ENCODE measurements around the gene DHX57.

DHX57 gene, protein sequence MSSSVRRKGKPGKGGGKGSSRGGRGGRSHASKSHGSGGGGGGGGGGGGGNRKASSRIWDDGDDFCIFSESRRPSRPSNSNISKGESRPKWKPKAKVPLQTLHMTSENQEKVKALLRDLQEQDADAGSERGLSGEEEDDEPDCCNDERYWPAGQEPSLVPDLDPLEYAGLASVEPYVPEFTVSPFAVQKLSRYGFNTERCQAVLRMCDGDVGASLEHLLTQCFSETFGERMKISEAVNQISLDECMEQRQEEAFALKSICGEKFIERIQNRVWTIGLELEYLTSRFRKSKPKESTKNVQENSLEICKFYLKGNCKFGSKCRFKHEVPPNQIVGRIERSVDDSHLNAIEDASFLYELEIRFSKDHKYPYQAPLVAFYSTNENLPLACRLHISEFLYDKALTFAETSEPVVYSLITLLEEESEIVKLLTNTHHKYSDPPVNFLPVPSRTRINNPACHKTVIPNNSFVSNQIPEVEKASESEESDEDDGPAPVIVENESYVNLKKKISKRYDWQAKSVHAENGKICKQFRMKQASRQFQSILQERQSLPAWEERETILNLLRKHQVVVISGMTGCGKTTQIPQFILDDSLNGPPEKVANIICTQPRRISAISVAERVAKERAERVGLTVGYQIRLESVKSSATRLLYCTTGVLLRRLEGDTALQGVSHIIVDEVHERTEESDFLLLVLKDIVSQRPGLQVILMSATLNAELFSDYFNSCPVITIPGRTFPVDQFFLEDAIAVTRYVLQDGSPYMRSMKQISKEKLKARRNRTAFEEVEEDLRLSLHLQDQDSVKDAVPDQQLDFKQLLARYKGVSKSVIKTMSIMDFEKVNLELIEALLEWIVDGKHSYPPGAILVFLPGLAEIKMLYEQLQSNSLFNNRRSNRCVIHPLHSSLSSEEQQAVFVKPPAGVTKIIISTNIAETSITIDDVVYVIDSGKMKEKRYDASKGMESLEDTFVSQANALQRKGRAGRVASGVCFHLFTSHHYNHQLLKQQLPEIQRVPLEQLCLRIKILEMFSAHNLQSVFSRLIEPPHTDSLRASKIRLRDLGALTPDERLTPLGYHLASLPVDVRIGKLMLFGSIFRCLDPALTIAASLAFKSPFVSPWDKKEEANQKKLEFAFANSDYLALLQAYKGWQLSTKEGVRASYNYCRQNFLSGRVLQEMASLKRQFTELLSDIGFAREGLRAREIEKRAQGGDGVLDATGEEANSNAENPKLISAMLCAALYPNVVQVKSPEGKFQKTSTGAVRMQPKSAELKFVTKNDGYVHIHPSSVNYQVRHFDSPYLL (N-terminal part only)

DNA sequence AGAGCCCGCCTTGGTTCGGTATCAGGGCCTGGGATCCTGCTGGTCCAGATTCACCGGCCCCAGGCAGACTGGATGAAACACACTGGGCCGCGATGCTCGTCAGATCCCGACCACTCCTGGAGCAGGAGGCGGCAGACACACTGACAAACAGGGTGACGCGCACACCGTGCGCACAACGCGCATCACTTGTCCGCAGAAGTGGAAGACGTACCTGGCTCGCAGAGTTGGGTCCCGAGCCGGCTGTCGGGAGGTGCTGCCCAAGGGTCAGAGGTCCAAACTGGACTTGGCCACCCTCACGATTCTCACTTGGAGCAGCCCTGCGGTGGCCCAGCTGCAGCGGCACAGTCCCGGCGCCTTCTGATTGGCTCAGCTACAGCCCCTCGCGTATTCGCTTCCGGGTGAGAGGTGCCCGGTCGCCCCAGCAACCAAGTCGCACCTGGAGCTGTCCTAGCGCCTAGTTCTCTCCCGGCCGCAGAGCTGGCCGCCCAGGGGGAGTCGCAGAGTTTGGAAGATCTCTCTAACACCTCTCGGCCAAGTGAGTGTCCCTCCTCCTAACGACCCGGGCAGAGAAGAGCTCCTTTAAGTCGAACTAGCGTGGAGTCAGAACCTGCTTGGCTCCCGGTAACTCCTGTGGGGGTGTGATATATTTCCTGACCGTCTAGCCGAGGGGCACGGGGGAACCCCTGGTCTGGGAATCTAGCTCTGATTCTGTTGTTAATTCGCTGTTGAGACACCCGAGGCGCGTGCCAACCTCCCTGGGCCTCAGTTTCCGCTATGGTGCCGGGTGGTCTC, at the start of gene DHX57, which contains the start of gene MORN2:
TSS of gene DHX57 (minus strand) at position 359 of the 792 bp plus-strand sequence. CDS start 7,529 bp downstream, outside the sequence.
TSS of gene MORN2 (plus strand) at position 401 of the 792 bp plus-strand sequence.
- DNase-seq = peak; percentile 89

DNA sequence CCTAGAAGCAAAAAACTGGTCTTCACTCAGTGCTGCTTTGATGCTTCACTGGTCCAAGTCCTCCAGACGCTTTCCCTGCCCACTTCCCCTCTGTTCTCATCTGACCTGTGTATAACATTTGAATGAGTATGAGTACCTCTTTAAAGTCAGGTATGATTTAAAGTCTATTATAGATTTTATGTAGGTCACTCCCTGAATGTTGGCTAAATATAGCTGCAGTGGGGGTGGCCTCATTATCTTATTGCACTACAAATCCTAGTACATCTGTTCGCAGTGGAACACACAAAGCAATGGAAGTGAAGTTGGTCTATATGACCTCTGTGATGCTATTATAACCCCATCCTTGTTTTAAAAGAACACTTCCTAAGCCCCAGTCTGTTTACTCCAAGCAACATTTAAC, 47.2 kb upstream of the DHX57 start:
- DNase-seq = no peak

DNA sequence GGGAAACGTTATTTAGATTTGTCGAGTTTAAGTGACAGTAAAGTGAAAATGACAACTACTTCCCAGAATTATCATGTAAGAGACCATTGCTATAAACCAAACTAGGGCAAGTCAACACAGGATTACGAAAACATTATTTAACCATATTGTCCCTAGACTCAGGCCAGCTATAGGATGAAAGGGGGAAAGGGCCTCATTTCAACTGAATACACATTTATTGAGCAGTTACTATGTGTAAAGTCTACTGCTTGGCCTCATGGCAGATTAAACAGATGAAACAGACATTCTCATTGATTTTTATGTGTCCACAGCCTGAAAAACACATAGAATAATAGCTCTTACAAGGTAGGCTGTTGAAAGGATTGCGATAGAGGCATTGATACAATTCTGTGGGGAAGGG, 46.7 kb upstream of the DHX57 start:
- no peak for DNase-seq

DNA sequence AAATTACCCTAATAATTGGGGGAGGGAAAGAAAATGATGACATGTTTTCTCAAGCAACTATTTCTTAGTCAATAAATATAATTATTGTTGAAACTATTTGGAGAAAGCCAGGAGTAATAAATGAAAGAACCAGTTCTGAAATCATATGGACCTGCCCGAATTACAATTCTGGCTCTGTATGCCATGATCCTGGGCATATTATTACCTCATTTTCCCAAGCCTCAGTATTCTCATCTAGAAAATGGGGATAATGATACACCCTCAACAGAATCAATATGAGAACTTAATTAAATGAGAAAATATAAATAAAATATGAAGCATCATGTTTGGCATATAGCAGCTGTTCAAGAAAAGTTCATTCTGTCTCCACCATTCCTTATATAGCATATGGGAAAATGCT, 36.9 kb upstream of the DHX57 start:
- DNase-seq = no peak

DNA sequence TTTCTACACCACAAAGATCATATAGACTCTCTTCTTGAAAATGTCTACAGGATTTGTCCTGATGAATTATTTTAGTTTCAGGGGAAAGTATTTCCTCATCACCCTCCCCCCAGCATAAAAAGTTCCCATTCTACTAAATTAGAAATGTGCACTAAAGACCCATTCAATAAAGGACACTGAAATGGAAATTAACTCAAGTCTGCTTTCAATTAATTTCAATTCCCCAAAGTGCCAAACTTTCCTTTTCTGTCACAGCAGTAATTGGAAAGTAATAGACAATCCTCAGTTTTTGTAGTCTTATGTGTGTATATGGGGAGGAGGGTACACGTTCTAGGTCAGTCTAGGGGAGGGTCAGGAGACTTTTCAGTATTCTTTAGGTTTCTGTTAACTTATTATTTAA, 35.5 kb upstream of the DHX57 start:
- DNase-seq = no peak

DNA sequence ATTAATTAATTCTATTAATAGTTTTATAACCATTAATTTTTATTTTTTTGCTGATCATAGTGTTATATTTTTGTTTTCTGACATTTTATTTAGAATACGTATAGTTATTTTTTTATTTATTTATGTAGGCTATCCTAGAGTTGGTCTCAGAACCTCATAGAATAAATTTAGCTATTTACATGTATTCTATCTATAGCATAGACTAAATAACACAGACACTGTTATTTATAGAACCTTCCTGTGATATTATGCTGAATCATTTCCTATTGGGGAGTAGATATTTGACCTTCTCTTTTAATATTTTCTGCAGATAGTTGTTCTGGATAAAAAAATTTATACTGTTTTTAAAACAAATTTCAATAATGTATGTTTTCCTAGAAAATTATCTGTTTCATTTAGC, 34.1 kb upstream of the DHX57 start:
- no peak for DNase-seq

DNA sequence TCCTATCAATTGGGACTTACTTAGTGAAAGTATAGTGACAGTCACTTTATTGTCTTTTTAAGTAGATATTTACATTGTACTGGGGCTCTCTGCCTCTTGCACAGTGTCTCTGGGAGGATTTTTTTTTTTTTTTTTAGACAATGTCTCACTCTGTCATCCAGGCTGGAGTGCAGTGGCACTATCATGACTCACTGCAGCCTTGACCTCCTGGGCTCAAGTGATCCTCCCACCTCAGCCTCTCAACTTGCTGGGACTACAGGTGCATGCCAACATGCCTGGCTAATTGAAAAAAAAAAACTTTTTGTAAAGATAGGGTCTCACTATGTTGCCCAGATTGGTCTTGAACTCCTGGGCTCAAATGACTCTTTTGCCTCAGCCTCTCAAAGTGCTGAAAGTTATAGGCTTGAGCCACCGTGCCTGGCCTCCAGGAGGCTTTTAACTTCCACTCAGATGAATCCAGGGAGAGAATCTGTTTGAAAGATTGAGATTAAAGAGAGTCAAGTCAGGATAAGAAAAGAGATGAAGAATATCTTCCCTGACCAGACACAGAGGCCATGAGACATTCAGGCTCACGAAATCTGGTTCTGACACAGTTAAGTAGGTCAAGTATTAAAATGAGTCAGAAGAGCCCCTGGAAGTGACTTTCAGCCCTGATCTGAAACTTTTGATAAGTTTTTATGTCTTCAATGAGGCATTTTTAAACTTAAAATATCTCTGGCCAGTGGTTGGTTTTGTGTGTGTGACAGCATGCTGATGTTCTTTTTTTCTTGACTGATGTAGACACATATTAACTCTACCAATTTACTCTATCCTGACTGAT, 32.2 kb upstream of the DHX57 start:
- DNase-seq = no peak

DNA sequence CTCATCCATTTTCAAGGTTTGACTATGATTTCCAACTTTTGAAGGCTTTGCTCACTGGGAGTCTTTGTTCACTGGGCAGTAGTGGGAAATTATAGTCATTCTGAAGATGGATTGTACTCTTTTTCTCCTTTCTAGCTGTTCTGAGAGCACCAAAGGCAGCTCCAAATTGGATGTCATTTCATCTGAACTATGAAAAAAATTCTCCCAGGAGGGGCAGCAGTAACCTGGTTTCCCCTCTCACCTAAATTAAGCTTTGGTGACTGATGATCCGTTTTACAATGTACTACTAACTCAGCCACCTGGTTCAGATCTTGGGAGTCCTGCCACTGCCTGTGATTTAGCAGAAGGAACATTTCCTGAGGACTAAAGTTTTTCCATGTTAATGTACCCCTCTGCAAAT, 31.5 kb upstream of the DHX57 start:
- DNase-seq = no peak

DNA sequence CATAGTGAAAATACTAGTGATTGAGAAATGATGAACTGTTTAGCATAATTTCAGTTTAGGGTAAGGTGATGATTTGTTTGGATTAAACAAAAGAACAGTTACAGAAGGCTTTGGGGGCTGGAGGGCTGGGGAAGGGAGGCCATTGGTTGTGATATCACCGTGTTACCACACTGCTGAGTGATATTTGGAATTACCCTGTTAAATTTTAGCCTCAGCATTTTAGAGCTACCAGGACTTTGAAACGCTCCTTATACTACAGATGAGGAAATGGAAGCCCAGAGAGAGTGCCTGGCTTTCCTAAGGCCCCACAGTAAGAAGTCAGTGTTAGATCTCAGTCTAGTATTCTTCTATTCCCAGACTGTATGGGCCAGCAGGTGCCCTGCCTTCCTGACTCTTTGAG, 29.5 kb upstream of the DHX57 start:
- DNase-seq = no peak

DNA sequence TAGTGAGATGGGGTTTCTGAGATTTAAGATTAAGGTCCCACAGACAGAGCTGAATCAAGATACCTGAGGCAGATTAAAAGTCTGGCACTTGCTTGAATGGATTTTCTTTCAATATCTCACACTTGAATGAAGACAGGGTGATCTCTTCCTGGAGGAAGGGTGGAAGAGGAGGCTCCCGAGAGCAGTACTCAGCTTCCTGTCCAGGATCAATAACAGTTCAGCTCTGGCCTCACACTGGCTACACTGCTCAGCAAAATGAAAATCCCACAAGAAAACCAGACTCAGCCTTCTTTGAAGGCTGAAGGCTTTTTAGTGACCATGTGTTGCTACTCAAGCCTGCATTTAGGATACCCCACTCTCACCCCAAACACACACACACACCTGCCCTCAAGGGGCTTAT, 25.0 kb upstream of the DHX57 start:
- DNase-seq = no peak

DNA sequence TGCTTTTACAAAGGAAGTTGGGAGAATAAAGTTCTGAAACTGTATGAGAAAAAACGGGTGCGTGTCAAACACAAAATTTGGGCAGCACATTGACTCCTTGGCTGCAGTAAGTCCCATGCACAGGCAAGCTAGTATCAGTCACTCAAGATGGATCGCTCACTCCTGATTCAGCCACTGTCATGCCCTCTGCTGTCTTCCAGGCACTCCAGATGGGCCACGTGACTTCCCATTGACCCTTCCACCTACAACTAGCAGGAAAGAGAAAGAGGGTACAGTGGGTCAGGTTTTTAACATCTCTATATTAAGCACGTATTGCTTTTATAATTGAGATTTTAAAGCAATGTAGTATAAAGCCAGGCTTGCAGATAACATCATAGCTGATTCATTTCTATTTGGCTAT, 22.5 kb upstream of the DHX57 start:
- DNase-seq = no peak

DNA sequence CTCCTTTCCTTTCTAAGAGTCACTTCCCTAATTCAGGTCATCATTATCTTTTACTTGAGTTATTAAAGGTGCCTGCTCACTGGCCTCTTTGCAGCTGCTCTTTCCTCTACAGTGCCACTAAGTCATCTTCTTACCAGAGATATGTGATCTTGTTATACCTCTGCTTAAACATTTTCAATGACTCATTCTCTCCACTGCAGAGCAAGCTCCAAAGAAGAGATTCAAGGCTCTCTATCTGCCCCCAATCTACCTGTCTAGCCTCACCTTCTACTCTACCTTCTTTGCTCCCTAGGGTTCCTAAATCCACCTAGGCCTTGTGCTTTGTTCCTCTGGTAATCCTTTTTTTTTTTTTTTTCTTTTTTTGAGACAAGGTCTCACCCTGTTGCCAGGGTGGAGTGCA, 17.1 kb upstream of the DHX57 start:
- no peak for DNase-seq

DNA sequence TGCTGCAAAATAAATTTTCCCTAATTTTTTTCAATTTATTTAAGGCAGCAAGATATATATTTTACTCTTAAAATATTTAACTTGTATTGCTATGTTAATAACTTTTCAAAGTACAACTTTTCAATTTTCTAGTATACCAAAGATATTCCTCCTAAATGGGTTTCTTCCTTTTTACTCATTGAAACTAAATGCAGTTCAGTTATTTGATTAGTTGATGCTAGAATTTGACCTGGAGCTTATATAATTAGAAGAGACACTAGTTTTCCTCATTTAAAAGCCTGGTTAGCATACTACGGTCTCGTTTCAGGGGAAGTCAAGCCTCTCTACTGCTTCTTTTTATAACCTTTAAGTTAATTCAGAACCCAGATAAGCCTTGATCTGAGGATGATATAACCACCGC, 13.8 kb upstream of the DHX57 start, which contains the start of gene ARHGEF33:
TSS of gene ARHGEF33 (plus strand) at position 301 of the 400 bp plus-strand sequence. CDS start 29,573 bp downstream, outside the sequence.
- no peak for DNase-seq

DNA sequence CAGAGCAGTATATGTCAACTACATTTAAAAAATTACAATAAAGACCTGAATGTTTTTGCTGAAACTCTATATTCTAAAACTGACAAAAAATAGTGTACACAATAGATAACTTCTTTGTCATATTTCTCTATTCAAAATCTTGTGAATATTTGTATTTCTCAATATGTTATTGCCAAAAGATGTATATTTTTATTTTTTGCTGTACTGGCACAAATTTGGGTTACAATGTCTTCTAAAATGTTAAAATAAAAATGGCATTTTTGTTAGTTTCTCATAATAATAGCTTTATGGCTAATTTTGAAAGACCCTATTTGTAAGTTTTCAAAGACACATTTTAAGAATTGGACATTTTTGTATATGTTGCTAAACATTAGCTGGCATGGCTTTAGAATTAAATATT, 13.3 kb upstream of the DHX57 start:
- no peak for DNase-seq

DNA sequence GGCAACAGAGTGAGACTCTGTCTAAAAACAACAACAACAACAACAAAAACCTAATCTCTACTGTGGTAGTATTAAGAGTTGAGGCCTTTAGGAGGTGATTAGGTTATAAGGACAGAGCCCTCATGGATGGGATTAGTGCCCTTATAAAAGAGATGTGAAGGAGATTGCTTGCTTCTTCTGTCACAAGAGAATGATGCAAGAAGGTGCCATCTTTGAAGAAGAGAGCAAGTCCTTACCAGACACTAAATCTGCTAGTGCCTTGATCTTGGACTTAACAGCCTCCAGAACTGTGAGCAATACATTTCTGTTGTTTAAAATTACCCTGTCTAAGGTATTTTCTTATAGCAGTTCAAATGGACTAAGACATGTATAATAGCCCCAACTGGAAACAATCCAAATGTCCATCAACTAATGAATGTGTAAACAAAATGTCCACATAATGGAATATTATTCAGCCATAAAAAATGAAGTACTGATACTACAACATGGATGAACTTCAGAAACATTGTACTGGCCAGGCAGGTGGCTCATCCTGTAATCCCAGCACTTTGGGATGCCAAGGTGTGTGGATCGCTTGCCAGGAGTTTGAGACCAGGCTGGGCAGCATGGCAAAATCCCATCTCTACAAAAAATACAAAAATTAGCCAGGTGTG, 12.3 kb upstream of the DHX57 start:
- no peak for DNase-seq

DNA sequence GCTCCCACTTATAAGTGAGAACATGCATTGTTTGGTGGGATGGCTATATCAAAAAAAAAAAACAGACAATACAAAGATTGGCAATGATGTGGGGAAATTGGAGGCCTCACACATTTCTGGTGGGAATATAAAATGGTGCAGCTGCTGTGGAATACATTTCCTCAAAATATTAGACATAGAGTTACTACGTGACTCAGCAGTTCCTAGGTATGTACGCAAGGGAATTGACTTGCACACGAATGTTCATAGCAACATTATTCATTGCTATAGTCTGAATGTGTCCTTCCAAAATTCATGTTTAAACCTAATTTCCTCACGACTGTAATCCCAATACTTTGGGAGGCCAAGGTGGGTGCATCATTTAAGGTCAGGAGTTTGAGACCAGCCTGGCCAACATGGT, 11.6 kb upstream of the DHX57 start:
- no peak for DNase-seq

DNA sequence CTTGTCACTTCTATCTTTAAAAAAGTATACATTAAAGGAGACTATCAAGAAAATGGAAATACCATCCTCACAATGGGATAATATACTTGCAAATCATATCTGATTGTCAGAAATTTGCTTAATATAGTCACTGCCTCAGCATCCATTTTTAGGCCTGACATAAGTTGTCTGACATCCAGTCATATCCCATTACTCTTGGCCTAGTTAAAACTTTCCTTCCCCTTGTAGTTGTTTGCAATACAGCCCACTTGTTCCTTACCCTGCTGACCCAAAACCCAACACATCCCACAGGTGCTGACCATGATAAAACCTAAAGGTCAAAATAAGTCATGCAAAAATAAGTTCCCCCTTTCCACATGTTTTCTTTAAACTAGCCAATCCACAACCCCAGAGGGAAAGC, 10.3 kb upstream of the DHX57 start:
- DNase-seq = no peak

DNA sequence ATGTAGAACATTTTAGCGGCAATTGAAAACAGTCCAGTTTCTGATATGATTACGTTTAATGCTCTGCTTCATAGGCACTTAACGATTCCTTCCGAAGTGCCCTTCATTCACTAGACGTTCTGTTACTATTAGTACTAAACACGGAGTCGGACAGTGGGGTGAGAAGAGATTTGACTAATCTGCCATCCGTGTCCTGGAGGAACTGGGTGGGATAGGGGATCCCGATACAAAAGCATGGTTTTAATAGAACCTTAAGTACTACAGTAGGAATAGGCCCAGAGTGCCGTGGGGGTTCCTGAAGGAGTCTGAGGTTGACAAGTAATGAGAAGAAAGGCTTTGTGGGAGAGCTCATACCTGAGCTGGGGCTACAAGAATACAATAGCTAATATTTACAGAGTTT, 673 bp upstream of the DHX57 start:
- DNase-seq = no peak

DNA sequence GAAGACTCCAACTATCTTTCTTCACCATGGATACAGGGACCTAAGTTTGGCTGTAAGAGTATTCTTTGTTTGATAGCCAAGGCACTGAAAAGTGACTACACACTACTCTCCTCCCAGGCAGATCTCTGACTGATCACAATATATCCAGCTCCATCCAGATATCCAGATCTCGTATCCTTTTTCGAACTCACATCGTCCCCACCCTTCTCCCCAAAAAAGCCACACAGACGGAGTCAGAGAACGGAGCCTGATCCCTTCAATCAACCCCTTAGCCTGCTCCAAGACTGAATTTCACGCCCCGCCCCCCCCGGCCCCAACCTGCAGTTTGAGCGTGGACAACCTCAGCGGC, 533 bp downstream of the DHX57 start:
- no peak for DNase-seq

DNA sequence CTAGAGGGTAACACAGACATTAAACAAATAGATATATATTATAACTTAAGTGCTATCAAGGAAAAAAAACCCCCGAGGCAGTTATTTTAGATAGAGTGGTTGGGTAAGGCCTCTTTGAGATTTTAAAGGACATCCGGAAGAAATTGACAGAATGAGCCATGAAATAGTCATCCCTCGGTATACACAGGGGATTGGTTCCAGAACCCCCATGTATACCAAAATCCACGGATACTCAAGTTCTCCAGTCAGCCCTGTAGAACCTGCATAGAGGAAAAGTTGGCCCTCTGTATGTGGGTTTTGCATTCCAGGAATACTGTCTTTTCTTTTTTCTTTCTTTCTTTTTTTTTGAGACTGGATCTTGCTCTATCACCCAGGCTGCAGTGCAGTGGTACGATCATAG, 2.0 kb downstream of the DHX57 start:
- no peak for DNase-seq

DNA sequence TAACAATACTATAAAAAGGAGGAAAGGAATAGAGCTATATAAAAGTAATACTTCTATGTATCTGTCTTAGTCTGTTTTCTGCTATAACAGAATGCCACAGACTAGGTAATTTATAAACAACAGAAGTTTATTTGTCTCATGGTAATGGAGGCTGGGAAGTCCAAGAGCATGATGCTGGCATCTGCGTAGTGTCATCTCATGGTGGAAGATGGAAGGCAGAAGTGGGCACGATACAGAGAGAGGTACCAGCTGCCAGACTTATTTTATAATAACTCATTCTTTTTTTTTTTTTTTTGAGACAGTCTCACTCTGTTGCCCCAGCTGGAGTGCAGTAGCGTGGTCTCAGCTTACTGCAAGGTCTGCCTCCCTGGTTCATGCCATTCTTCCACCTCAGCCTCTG, 4.3 kb downstream of the DHX57 start:
- no peak for DNase-seq

All from activated CD8-positive, alpha-beta memory T cell treated with anti-CD3 and anti-CD28 coated beads, Interleukin-2, amount 50 U/mL, for 48 hours (primary cell).